NCI-H446 treated with DMSO at 0.1 percent for 48 hours (cell line): ENCODE measurements around the gene TEX14.
"Not testable (repeated sequence)": the region's sequence is repeated elsewhere in the genome, so short reads cannot be mapped to it uniquely, and the experiment has no call there.

ENCODE experiments used
- DNase-seq: peaks from one replicate; lab custom pipeline; 2025; lab: John Stamatoyannopoulos, UW

The TEX14 gene

GRCh38 chr17:58692239-58693055 is 602 bp upstream of the TEX14 start, which contains the start of gene RAD51C:
Gene RAD51C (plus strand): TSS chr17:58692602. CDS start chr17:58692644, 42 bp downstream.
- peak; percentile 67 for DNase-seq

- not testable (repeated sequence) for DNase-seq
These were observed 1.8 kb downstream of the TEX14 start for GRCh38 chr17:58690033-58690432.

- DNase-seq, result no peak
These were observed 3.3 kb downstream of the TEX14 start for GRCh38 chr17:58688521-58688920.

GRCh38 chr17:58686980-58687379 is 4.9 kb downstream of the TEX14 start:
- DNase-seq, result no peak

- DNase-seq, result not testable (repeated sequence)
These were observed 7.4 kb downstream of the TEX14 start for GRCh38 chr17:58684462-58684861.

GRCh38 chr17:58684003-58684402 is 7.8 kb downstream of the TEX14 start:
- DNase-seq, result no peak

GRCh38 chr17:58680038-58680369 is 11.8 kb downstream of the TEX14 start:
- no peak for DNase-seq

- DNase-seq, result peak; percentile 56
These were observed 12.4 kb downstream of the TEX14 start for GRCh38 chr17:58679263-58680037.

GRCh38 chr17:58678287-58678686 is 13.6 kb downstream of the TEX14 start:
- not testable (repeated sequence) for DNase-seq

GRCh38 chr17:58677194-58677880 is 14.5 kb downstream of the TEX14 start:
- no peak for DNase-seq

- no peak for DNase-seq
These were observed 19.9 kb downstream of the TEX14 start for GRCh38 chr17:58671969-58672368.

GRCh38 chr17:58669853-58670252 is 22.0 kb downstream of the TEX14 start:
- DNase-seq, result no peak

GRCh38 chr17:58668598-58668935 is 23.3 kb downstream of the TEX14 start:
- no peak for DNase-seq

GRCh38 chr17:58667934-58668597 is 23.8 kb downstream of the TEX14 start:
- no peak for DNase-seq

- no peak for DNase-seq
These were observed 25.0 kb downstream of the TEX14 start for GRCh38 chr17:58666858-58667267.

GRCh38 chr17:58665946-58666857 is 25.6 kb downstream of the TEX14 start:
- no peak for DNase-seq

GRCh38 chr17:58664302-58664701 is 27.5 kb downstream of the TEX14 start:
- no peak for DNase-seq

- no peak for DNase-seq
These were observed 30.3 kb downstream of the TEX14 start for GRCh38 chr17:58661499-58661898.

GRCh38 chr17:58660621-58661020 is 31.2 kb downstream of the TEX14 start:
- DNase-seq, result no peak

- DNase-seq, result not testable (repeated sequence)
These were observed 32.1 kb downstream of the TEX14 start for GRCh38 chr17:58659714-58660084.
